GM12878 (cell line): ENCODE data around the gene ETFBKMT. TPM values are rescaled to one million over a fixed set of nuclear protein-coding genes. Genes with fewer than 3 reads are reported as not detected.

Source experiments
- ATAC-seq: fragments of 200-7000 bp; cut with Tn5 transposase; 3 replicates; pipeline ENCODE4 v1.9.1; 2020; ENCODE audit warnings: mild to moderate bottlenecking, moderate library complexity
- BruUV-seq: library from RNA; stranded (reverse); fragments of 400-500 nt; replicated peaks from 2 replicates; lab custom pipeline; 2021; lab: Mats Ljungman, UMichigan
- CTCF ChIA-PET: fragments of 300-600 bp; sonication (Branson Sonifier 250); formaldehyde crosslinking; extraction: SDS; loops from one replicate; lab custom pipeline; 2021; ENCODE audit warnings: inconsistent platforms; lab: Yijun Ruan, JAX
- POLR2A ChIA-PET: fragments of 350-600 bp; formaldehyde crosslinking; extraction: SDS; loops from one replicate; lab custom pipeline; 2021; ENCODE audit warnings: inconsistent platforms; lab: Charles Lee
- RAD21 ChIA-PET: fragments of 300-600 bp; sonication (Branson Sonifier 250); formaldehyde crosslinking; loops from one replicate; lab custom pipeline; 2023; ENCODE audit warnings: antibody characterized with exemption; ENCODE audit not compliant: unreplicated experiment; lab: Charles Lee
- SMC1A ChIA-PET: fragments of 300-600 bp; sonication (Branson Sonifier 250); formaldehyde crosslinking; loops from one replicate; lab custom pipeline; 2023; ENCODE audit not compliant: unreplicated experiment, uncharacterized antibody; lab: Charles Lee
- DNase-seq: peaks from one replicate; pipeline ENCODE4 v3.0.0-alpha.2; 2011; ENCODE audit warnings: low read depth, low spot score
- FAIRE-seq: peaks from 3 replicates; lab custom pipeline; 2011; peaks lifted over from hg19 to GRCh38; lab: Jason Lieb, UNC
- H2AFZ ChIP-seq: 2 replicates; pipeline ENCODE4 v1.6.0; 2011; ENCODE audit warnings: low read depth, low read length, control low read depth; ENCODE audit not compliant: control insufficient read depth
- H3K27ac ChIP-seq: 2 replicates; pipeline ENCODE4 v1.5.1; 2011; ENCODE audit warnings: control low read depth; ENCODE audit not compliant: control insufficient read depth, insufficient read depth
- H3K27me3 ChIP-seq, 2 experiments: replicated peaks in 1 of 2; 2 replicates each; pipeline versions ENCODE4 v1.6.0 to v1.6.1; 2011; ENCODE audit warnings: low read length in 1 of 2; ENCODE audit not compliant: control insufficient read depth in 2 of 2, insufficient read depth in 2 of 2
- H3K36me3 ChIP-seq, 2 experiments: 2 replicates each; pipeline ENCODE4 v1.5.1; 2011; ENCODE audit warnings: low read length in 1 of 2; ENCODE audit not compliant: control insufficient read depth in 2 of 2, insufficient read depth in 2 of 2
- H3K4me1 ChIP-seq: 2 replicates; pipeline ENCODE4 v1.6.1; 2011; ENCODE audit warnings: mild to moderate bottlenecking, low read length, moderate library complexity, mixed read lengths; ENCODE audit not compliant: control insufficient read depth, insufficient read depth
- H3K4me2 ChIP-seq: 2 replicates; pipeline ENCODE4 v1.6.0; 2011; ENCODE audit warnings: control low read depth; ENCODE audit not compliant: control insufficient read depth, insufficient read depth
- H3K4me3 ChIP-seq: fragments of 200-600 bp; sonication (generic); 2 replicates; pipeline ENCODE4 v1.5.1; 2016
- H3K79me2 ChIP-seq: 2 replicates; pipeline ENCODE4 v1.6.0; 2011; ENCODE audit warnings: low read length; ENCODE audit not compliant: control insufficient read depth, insufficient read depth
- H3K9ac ChIP-seq: 2 replicates; pipeline ENCODE4 v1.8.0; 2011; ENCODE audit warnings: low read length, control low read depth, mixed read lengths; ENCODE audit not compliant: control insufficient read depth, insufficient read depth
- H3K9me3 ChIP-seq: replicated peaks from 3 replicates; pipeline ENCODE4 v1.5.1; 2011; ENCODE audit warnings: mild to moderate bottlenecking, low read length; ENCODE audit not compliant: control insufficient read depth, insufficient read depth
- H4K20me1 ChIP-seq: 2 replicates; pipeline ENCODE4 v1.6.0; 2011; ENCODE audit not compliant: control insufficient read depth, insufficient read depth
- CEBPB ChIP-seq, 2 experiments: fragments of 150-350 bp in 1 of 2; IDR thresholded peaks; 2 replicates each; pipeline ENCODE4 v1.6.1; 2012 to 2014; ENCODE audit warnings: low read depth in 2 of 2, low read length in 2 of 2, borderline replicate concordance in 1 of 2, inconsistent platforms in 1 of 2
- CHD2 ChIP-seq: IDR thresholded peaks from 2 replicates; pipeline ENCODE4 v1.6.1; 2011; ENCODE audit warnings: low read depth, low read length, improper control_type of control experiment, borderline replicate concordance
- EP300 ChIP-seq, 2 experiments: fragments of 150-350 bp in 1 of 2; IDR thresholded peaks; 2 replicates each; pipeline ENCODE4 v1.6.1; 2011 to 2012; ENCODE audit warnings: low read depth in 2 of 2, low read length in 2 of 2, borderline replicate concordance in 1 of 2, improper control_type of control experiment in 1 of 2, inconsistent platforms in 1 of 2; ENCODE audit not compliant: control insufficient read depth in 1 of 2
- KAT2A ChIP-seq: conservative IDR thresholded peaks from 2 replicates; pipeline ENCODE4 v1.6.1; 2011; ENCODE audit warnings: low read depth, low read length; ENCODE audit not compliant: control insufficient read depth
- NFXL1 ChIP-seq: fragments of 450-650 bp; IDR thresholded peaks from 2 replicates; pipeline ENCODE4 v1.6.1; 2017; ENCODE audit warnings: antibody characterized with exemption, mild to moderate bottlenecking, borderline replicate concordance
- NFYB ChIP-seq: IDR thresholded peaks from 2 replicates; pipeline ENCODE4 v1.6.1; 2011; ENCODE audit warnings: low read depth, mild to moderate bottlenecking, low read length, improper control_type of control experiment, moderate library complexity; ENCODE audit not compliant: insufficient read depth
- NR2C1 ChIP-seq: fragments of 450-650 bp; IDR thresholded peaks from 2 replicates; pipeline ENCODE4 v1.6.1; 2017; ENCODE audit warnings: antibody characterized with exemption, mild to moderate bottlenecking, moderate library complexity
- SPI1 ChIP-seq: IDR thresholded peaks from 2 replicates; pipeline ENCODE4 v1.6.1; 2011; ENCODE audit warnings: low read depth, mild to moderate bottlenecking, low read length, moderate library complexity, borderline replicate concordance; ENCODE audit not compliant: insufficient read depth
- ZNF384 ChIP-seq: IDR thresholded peaks from 2 replicates; pipeline ENCODE4 v1.6.1; 2012; ENCODE audit warnings: low read depth, mild to moderate bottlenecking, low read length, improper control_type of control experiment, borderline replicate concordance
- WGBS: methylation state at CpG from one replicate; pipeline ENCODE4 v1.1.6; 2016; ENCODE audit warnings: low lambda C conversion rate; ENCODE audit not compliant: insufficient replicate concordance, insufficient coverage; ENCODE audit errors: missing lambda C conversion rate; 5-methylcytosine and 5-hydroxymethylcytosine counted together
- in situ Hi-C: fragments of 300-500 bp; cut with MboI; formaldehyde crosslinking; loops from 9 replicates; pipeline ENCODE4 v1.14.3; 2018; ENCODE audit warnings: mixed read lengths
- intact Hi-C: fragments of 100-400 bp; cut with micrococcal nuclease; formaldehyde crosslinking; loops from one replicate; pipeline ENCODE4 v1.14.2; 2022; ENCODE audit not compliant: unreplicated experiment
- polyA plus RNA-seq, 11 experiments: library from polyadenylated mRNA; depleted of rRNA in 4 of 11; unstranded in 6 of 11; stranded (reverse) in 5 of 11; fragments of >200 nt; fragmentation: Nextera tagmentation in 4 of 11; fragmentation: Illumina TruSeq in 1 of 11; extraction: Ambion mirVana in 4 of 11; extraction: Trizol in 1 of 11; gene quantifications; 1 replicate in 1 of 11; 2 replicates in 10 of 11; pipeline versions ENCODE4 v1.2.1 to v1.2.3, GENCODE V29; 2011 to 2016; ENCODE audit warnings: inconsistent platforms in 2 of 11, missing spikeins in 2 of 11, low read depth in 1 of 11
- total RNA-seq, 4 experiments: library from RNA; depleted of rRNA in 3 of 4; stranded (reverse); fragments of >200 nt in 3 of 4; fragmentation: Illumina TruSeq in 1 of 4; extraction: Trizol in 1 of 4; gene quantifications; 2 replicates each; pipeline versions ENCODE4 v1.2.1 to v1.2.3, GENCODE V29; 2013 to 2021
- TF ChIP-seq, protein P1 (sequence below): fragments of 450-650 bp; IDR thresholded peaks from 2 replicates; pipeline ENCODE4 v1.6.1; 2017; ENCODE audit warnings: antibody characterized with exemption, mild to moderate bottlenecking, moderate library complexity

ETFBKMT gene
- total and polyA plus RNA-seq, 10 of the 15 experiments (the other 5 are each of a cell fraction or from before 2014, with no cell fraction given): 0.25 to 1.1 (median 0.65) TPM

DNA sequence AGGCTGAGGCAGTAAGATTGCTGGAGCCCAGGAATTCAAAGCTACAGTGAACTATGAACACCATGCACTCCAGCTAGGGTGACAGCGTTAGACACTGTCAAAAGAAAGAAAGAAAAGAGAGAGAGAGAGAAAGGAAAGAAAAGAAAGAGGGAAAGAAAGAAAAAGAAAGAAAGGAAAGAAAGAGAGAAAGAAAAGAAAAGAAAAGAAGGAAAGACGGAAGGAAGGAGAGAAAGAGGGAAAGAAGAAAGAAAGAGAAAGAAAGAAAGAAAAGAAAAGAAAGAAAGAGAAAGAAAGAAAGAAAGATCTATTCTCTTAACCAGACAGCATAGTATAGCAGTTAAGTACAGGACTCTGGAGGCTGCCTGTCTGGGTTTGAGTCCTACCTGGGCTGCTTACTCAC lies 46.7 kb upstream of the ETFBKMT start:
- Histone ChIP-seq H2AFZ (no peak overlapping the region), H3K27ac (no peak overlapping the region), H3K4me3 (no peak overlapping the region), H3K79me2 (no peaks in the 10 kb centered on the region), H3K27me3 (no peaks in the 10 kb centered on the region), H3K4me1 (no peaks in the 10 kb centered on the region), H3K9me3 (peaks cover 4% of the 10 kb centered on the region), H3K36me3 (no peaks in the 10 kb centered on the region), H3K4me2 (no peak overlapping the region), H3K9ac (no peak overlapping the region), H4K20me1 (no peaks in the 10 kb centered on the region)
- intact Hi-C loops (no loop called here), in situ Hi-C loops (no loop called here)
- ATAC-seq: no peak
- TF ChIP-seq CEBPB (IDR thresholded peaks at IDR 0.05; ENCODE audit: borderline replicate concordance in 1 of 2, low read depth in 2 of 2, low read length in 2 of 2) (no peak), EP300 (IDR thresholded peaks at IDR 0.05; ENCODE audit: borderline replicate concordance in 1 of 2, control insufficient read depth in 1 of 2, low read depth in 2 of 2, low read length in 2 of 2) (no peak), KAT2A (no peak), NFXL1 (no peak), ZNF384 (no peak), CHD2 (no peak), NR2C1 (no peak), NFYB (no peak), SPI1 (no peak)
- TF ChIP-seq, protein P1, sequence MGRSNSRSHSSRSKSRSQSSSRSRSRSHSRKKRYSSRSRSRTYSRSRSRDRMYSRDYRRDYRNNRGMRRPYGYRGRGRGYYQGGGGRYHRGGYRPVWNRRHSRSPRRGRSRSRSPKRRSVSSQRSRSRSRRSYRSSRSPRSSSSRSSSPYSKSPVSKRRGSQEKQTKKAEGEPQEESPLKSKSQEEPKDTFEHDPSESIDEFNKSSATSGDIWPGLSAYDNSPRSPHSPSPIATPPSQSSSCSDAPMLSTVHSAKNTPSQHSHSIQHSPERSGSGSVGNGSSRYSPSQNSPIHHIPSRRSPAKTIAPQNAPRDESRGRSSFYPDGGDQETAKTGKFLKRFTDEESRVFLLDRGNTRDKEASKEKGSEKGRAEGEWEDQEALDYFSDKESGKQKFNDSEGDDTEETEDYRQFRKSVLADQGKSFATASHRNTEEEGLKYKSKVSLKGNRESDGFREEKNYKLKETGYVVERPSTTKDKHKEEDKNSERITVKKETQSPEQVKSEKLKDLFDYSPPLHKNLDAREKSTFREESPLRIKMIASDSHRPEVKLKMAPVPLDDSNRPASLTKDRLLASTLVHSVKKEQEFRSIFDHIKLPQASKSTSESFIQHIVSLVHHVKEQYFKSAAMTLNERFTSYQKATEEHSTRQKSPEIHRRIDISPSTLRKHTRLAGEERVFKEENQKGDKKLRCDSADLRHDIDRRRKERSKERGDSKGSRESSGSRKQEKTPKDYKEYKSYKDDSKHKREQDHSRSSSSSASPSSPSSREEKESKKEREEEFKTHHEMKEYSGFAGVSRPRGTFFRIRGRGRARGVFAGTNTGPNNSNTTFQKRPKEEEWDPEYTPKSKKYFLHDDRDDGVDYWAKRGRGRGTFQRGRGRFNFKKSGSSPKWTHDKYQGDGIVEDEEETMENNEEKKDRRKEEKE: no peak
- ChIA-PET SMC1A (no interaction called here), RAD21 (no interaction called here), POLR2A (no interaction called here), CTCF (interaction anchor here (0.6 kb wide), 1 partner anchor 314 kb away, joined by 3 read pairs; no protein-coding TSS in a partner anchor)
- WGBS: 71% methylated on average over 2 of the region's 2 CpGs
- FAIRE-seq: no peak
- DNase-seq: no peak
- BruUV-seq: no TSS peak
